Cerebellar cortex (tissue), 1 donor: ENCODE data around the gene GNAQ.

Experiments used
- DNase-seq: peaks from one replicate; pipeline ENCODE4 v3.0.0-alpha.2; 2015; ENCODE audit warnings: low spot score

Gene GNAQ

DNA sequence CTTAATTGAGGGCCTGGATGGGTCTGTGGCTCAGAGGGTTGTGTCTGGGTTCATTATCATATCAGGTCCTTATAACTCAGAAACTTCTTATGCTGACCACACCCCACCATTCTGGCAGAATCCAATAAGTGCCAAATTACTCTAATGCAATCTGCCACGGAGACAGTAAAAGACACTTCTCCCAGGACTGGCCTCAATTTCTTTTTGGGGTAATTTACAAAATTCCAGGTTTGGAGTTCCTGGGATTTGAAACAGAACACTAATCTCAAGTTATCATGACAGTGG is 187.8 kb downstream of the GNAQ start:
- no peak for DNase-seq

DNA sequence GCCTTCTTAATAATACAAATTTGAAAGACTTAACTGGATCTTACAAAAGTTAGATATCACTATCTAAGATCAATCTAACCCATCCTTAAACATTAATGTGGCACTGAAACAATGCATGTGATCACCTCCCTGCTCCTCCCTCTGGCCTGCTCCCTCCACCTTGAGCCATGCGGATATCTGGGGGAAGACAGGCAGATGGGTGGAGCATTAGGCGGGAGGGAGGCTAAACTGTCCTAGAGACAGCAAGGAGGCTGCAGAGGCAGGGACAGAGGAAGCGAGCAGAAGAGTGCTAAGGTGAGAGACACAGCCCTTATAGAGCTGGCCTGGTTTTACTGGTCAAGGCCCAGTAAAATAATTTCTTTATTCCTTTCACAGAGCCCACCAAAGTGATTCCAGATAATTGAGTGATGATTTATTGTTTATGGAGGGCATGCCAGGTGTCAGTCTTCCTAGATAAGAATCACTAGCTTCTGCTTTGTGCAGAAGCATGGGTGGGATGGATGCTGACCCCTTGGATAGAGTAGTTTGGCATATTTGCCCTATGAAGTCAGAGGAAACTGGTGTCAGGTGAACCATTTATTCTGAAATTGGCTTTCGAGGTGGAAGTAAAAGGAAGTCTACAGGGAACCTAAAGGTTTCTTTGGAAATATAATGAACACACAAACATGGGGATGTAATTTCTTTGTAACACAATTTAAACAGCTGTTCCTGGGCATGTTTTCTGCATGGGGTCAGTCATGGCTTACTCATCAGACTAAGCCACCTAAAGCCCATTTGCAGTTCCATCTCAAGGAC is 188.3 kb downstream of the GNAQ start:
- DNase-seq, result no peak

DNA sequence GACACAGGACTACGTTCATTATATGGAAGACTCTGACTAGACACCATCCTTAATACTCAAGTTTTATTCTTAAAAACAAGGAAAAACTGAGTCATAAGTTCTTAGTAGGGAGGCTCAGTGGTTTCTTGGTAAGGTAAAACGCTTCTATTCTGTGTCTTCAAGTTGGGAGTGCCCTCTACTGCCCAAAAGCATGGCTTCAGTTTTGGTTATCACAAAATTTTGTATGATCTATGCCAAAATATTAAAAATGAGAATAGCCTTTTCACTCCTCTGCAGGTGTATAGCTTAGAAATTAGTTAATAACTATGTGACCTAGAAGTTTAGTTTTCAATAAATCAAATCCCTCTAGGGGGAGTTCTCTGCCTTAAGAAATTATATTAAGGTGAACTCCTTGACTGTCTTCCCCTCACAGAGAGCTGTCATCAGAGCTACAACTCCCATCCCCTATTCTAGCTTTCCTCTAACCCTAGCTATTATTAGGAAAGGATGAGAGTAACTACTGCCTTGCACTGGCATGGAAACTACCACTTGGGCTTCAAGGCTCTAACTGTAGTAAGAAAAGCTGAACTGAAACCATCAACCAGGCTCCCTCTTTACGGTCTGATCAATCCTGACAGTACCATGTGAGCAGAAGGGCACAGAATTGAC is 189.7 kb downstream of the GNAQ start:
- DNase-seq, result no peak

DNA sequence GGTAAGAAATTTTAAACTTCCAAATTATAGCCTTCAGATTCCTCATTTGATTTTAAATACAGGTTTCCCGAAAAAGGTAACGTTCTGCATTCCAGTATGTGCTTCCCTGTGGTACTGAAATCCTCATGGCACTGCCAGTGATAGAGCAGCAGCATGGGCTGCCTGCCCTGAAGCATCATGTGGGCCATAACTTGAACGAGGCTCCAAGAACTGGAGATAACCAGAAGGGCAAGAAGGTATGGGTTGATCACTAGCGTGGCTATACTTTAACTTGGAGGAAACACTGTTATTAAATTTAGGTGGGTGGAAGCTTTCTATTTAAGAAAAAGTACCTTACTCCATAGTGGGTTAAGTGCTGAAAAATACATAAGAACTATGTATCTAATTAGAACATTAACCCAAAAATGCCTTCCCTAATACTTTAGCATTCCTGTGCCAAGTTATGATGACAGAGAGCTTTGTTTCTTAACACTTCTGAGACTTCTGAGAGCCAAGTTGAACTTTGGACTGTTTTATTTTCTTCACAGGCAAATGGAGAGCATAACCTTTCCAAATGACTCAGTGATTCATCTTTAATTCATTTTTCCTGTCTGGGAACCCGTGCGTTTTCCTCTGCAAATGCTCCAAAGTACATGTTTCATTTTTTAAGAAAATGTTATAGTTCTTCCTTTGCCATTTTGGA is 192.0 kb downstream of the GNAQ start:
- DNase-seq, result no peak

DNA sequence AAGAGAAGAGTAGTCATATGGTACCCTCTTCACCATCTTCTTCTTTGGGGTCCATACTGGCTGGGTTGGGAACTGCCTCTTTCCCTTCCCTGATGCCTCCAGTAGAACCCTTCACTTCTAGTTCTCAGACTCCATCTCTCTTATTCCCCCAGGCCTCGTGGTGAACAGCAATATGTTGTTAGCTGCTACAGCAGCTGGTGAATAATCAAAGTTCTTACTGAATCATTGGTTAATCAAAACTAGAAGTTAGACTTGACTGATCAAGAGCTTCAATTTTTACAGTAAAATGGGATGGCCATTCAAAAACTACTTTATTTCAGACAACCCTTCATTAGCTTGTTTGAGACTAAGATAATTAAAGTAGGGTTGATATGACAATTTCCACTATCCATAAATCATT is 192.6 kb downstream of the GNAQ start:
- no peak for DNase-seq

DNA sequence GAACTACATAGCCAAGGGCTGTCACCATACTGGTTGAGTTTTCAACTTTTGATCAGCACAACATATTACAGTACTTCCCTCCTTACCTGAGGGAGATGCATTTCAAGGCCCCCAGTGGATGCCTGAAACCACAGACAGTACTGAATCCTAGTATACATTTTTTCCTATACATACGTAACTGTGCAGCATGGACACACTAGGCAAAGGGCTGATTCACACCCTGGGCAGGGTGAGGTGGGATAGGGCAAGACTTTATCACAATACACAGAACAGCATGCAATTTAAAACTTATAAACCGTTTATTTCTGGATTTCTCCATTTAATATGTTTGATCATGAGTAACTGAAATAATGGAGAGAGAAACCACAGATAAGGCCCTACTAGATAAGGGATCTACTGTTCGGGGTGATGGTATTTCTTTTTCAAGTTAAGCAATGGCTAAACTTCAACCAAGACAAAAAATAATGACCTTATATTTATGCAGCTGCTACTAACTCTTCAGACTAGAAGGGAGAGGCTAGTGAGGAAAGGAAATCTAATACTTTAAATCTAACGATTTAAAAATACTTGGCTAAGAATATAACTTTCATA is 196.6 kb downstream of the GNAQ start:
- DNase-seq, result no peak

DNA sequence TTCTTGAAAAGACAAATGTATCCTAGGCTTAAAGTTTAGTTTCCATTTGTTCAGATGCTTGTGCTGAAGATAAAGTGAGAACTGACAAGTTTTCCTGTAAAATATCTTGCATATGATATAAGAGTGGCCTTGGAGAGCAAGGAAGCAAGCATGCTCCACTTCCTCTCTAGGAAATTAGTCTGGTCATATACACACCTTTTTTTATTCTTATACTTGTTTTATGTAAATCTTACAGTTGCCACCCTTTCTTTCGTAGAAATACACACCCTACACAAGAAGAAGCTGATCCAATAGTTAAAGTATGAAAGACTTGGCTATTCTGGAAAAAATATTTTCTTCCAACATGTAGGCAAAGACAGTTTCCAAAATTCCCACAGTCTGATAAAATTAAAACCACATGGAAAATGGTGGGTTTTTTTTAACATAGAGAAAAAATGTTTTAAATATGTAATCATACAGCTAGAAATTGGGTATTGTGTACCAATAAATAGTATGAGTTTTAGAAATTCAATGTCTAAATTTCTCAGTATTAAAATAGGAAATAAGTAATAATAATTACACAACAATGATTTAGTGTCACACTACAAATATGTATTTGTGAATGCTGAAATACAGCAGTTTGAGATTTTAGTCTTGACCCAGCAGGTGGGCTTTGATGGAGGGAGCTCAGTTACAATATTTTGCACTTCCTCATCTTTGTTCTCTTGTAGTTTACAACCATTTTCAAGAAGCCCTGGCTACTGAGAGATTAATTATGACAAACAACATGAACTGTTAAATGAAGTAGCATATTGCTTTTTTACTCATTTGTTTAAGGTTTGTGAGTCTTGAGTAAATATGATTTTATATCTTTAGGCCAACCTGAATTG is 197.8 kb downstream of the GNAQ start:
- DNase-seq, result no peak

DNA sequence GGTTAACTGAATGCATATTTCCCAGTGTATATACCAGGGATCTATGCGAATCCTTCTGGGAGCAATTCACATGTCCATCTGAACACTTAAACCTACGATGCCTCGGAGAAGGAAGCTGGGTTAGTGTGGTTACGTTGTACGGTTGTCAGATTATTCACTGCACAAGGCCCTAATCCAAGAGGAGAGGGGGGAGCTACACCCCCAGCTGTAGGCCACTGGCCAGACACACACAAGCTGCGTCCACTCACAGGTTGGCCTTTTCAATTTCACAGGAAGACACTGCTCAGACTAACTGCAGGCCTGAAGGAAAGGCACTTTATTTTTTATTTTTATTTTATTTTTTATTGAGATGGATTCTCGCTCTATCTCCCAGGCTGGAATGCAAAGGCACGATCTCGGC is 199.0 kb downstream of the GNAQ start:
- DNase-seq, result no peak

DNA sequence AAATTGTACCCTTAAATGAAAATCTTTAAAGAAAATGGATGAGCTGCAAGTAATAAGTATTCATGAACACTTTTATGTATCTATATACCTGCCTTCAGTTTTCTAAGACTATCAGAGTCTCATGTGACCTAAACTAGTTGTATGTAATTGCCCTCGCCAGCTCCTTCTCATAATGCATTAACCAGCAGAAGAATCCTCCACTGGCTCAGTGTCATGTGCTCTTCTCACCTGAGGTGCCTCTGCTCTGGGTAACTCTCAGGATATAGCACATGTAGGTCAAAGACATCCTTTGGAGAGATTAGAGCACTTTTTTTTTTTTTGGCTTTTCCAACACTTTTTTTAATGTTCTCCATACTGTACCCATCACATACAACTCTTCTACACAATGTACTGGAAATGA is 199.8 kb downstream of the GNAQ start:
- DNase-seq, result no peak

DNA sequence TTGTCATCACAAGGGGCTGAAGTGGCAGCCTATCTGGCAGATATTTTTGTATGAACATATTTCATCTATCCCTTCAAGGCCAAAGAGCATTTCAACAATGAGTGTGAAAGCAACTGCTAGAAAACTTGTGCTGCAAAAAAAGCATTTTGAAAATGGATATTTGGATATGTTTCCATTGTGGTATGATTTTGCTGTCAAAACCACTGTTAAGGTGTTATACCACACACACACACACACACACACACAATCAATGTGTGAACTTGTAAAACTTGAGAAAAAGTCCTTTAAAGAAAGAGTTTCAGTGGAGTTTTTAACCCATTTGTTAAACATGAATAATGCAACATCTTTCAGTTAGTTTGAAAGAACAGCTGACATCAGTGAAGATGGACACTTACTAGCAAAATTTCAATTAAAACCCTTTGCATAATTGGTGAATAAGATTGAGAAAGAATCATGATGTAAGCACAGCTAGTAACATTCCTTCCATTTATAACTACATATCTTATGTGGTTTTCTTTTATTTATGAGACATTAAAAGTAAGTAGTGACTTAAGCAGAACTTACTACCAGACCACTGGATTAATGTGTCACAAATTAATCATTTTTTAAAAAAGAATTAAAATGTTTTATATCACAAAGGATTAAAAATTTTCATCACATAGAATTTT is 200.9 kb downstream of the GNAQ start:
- no peak for DNase-seq

DNA sequence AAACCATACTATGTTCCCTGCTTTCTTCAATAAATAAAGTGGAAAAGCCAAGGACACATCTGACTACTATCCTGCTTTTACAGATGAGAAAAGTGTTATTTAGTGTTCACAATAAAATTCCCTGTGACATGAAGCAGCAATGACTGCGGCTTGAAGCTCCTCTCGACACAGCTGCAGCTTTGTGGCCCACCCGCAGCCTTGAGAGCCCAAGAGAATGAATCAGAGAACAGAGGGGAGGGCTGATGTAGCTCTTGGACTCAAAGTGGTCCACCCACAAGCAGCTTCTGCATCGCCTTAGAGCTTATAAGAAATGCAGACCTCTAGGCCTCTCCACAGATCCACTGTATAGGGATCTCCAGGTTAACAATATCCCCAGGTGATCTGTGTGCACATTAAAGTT is 202.2 kb downstream of the GNAQ start:
- no peak for DNase-seq

DNA sequence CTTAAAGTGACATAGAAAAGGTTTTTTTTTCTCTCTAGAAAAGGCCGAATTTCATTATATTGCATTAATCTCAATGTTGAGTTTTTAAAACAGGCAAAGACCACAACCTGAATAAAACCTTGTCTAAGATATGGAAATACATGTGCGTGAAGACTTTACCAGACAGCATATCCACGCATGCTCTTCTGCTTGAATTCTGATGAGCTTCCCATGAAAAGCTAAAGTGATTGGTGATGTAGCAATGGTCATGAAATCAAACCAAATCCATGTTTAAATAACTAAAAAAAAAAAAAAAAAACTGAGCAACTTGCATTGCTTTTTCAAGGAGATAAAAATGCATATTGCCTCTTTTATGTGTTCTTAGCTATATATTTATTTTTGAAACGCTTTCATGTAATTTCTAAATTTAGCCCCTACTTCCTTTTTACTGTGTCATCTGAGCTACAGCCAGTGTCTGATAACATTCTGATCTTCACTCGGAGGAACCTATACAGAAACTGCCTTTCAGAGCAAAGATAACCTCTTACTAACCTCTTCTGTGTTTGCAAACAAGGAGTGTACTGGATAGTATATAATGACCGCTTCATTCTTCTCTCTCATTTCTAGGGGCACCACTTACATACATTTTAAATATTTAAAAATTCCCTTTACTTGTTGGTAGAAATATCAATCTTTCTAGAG is 204.4 kb downstream of the GNAQ start:
- DNase-seq, result no peak

DNA sequence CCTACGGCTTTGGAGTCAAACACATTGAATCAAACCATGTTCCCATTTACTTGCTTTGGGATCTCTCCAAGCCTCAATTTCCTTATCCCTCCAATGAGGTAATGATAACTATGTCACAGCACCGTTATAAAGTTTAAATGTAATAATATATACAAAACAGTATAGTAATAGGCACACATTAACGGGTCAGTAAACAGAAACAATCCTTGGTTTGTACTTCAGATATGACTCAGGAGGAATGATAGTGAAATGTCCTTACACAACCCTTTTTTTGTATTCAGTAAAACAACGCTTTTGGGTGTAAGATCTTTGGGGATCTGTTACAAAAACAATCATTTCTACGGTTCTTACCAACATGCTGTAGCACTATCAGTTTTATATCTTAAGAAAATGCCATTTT is 205.0 kb downstream of the GNAQ start:
- DNase-seq, result no peak

DNA sequence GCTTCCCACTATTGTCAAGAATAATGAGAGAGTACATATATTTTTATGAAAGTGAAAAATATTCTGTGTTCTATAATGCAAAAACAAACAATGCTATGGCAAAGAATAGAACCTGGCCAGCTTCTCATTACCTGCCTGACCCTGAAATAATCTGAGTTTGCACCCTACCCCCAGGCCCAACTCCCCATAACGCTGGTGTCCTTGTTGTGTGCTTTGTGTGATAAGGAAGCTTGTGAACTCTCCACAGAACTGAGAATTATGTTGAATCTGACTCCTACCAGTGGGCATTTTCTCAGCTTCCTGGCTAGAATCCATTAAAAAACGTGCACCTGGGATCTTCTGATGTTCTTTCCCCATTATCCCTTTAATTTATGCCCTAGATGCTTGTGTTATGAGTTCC is 205.5 kb downstream of the GNAQ start:
- DNase-seq, result no peak

DNA sequence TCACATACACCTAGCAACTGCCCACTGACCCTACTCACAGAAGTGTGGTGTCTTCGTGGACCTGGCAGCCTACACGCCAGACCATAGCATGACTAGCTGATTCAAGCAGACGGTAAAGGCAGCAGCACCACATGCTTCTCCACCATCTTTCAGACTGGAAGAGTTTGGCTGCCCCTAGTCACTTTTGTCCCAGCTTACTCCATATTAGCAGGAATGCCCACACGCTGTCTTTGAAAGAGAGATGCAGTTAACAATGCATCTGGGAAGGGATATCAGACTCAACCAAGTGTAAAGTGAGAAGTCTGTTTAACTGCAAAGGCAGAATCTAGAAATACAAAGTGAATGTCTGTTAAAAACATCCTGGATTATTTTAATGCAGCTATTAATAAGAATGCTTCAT is 206.2 kb downstream of the GNAQ start:
- DNase-seq, result no peak

DNA sequence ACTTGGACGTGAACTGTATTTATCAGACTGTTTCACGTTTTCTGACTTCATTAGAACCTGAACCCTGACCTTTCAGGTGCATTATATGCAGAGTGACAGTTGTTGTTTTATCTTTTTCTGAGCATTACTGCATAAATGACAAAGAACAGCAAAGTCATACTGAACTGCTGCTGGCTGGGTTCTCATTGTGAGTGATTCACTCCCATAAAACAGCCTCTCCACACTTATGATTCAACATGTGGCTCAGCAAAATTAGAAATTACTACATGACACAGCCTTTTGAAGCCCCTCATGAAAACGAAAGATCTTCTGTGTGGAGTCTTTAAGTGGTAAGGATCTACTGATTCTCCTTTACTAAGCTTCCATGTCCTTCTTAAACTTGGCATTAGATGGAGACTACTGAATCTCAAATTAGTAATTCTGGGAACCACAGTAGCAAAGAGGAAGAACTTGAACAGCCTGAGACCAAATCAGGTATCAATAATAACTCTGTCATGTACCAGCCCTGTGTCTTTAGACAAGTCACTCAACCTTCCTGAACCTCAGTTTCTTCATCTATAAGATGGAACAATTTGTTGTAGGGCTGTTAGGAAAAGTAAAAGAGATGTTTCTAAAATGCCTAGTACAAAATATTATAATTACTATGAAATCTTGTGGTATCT is 211.2 kb downstream of the GNAQ start:
- DNase-seq, result no peak

DNA sequence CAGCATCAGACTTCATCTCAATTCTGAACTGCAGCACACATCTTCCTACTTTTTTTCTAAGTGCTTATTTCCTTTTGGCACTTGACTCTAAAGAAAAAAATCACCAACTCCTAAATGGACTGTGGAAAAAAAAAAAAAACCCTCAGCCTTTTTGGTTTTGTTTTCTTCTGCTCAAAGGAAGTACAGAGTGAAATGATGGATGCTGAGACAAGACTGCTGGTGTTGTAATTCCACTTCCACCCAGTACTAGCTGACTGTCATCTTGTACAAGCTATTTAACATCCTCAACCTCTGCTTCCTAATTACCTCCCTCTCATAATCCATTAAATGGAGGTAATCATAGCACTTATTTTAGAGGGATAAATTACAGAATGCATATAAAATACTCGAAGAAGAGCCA is 212.0 kb downstream of the GNAQ start:
- no peak for DNase-seq

DNA sequence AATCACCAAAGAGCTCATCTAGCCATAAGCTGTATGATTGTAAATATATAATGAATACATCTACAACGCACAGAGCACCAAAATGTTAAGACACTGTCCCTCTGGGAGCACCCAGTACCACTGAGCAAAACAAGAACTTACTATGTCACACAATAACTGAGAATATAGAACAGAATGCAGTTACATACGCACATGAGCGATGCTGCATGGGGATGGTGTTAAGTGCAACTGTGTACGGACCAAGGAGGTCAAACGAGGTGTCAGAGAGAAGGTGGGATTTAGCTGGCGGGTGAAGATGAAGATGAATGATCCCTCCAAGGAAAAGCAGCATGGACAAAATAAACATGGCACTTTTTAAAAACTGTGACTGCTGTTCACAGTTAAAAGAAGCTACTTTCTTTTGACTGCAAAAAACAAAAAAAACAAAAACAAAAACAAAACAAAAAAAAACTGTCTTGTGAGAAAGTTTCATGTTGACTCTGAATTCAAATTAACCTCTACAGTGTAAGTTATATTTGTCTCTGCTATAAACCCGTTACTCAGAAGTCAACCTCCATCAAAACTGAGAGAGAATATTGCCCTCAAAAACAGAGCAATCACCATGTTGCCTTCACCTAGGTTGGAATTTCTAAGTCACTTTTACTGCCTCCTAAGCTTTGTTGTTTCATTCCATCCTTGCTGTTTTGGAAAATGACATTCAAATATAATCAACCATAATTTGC is 213.9 kb downstream of the GNAQ start:
- DNase-seq, result no peak

DNA sequence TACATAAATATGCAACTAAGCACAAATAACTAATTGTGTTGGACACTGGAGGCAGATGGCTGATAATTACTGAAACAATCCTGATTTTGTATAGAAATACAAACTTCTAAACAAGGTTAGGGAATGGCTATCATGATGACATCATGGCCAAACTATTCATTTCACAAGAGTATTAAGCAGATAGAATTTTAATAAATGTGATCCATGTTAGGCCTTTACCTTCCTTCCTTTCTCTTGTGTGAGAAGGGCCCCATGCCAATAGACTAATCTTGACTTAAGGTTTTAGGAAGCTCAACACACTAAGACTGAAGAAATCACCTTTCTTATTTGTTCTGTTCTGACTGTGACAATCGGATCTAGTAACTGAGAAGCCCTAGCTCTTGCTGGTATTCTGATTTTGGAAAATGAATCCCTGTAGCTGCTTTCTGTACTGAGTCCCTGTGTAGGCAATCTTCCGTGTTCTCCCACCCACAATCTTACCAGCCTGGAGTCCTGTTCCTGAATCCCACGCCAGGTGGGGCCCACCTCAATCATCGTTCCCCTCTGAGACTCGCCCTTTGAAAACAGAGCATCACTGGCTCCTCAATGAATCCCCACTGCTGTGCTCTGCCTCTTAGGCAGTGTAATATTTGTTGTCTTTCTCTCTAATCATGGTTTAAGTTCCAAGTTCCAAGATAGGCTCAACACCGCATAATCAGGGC is 214.8 kb downstream of the GNAQ start:
- DNase-seq, result no peak
